Fibroblast of gingiva (primary cell): Measurements from ENCODE around the gene KLK15.
"Not testable (repeated sequence)": the region's sequence is repeated elsewhere in the genome, so short reads cannot be mapped to it uniquely, and the experiment has no call there.

Experiments
- DNase-seq: peaks from one replicate; pipeline ENCODE4 v3.0.0-alpha.2; 2011; ENCODE audit warnings: low read depth

KLK15 gene

DNA sequence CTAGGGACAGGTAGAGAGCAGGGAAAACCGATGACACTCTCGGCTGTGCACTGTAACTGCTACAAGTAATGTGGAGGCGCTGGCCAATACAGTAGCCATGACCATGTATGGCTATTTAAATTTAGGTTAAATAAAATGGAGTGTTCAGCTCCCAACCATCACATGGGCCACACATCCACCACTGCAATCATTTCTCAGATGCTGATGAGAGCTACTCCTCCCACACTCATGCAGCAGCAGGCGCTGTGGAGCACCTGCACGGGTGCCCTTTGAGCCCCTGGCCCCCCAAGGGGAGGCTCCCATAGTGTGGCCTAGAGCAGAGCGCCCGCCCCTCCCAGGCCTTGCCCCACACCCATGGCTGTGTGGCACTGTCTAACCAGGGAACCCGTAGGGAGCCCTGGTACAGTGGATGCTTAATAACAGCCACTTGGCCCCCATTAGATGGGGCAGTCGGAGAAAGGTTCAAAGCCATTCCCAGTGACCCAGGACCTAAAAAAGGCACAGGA lies 37.2 kb downstream of the KLK15 start:
- DNase-seq, result no peak

GRCh38 chr19:50795664-50796073 lies 37.7 kb downstream of the KLK15 start:
- DNase-seq, result no peak

DNA sequence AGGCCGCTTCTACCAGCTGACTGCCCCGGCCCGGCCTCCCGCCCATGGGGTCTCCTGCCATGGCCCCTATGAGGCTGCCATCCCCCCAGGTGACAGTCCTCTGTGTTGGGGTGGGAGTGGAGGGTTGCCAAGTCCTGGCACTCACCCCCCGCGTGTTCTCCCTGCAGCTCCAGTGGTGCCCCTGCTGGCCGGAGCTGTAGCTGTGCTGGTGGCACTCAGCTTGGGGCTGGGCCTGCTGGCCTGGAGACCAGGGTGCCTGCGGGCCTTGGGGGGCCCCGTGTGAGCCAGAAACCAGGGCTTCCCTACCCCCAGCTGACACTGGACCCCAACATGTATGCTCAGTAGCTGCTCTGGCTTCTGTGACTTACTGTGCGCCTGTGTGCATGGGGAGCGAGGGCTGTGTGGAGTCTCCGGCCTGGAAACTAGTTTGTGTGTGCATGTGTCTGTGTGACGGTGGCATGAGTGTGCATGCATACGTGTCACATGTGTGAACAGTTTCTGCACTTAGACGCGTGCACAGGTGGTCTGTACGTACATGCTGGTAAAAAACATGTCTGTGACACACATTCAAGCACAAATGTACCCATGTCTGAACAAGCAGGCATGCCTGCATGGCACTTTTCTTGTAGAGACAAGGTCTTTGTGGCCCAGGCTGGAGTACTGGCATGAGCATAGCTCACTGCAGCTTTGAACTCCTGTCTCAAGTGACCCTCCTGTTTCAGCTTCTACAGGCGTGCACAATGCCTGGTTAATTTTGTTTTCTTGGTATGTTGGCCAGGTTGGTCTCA lies 38.3 kb downstream of the KLK15 start:
- DNase-seq, result no peak

- no peak for DNase-seq
Measured at GRCh38 chr19:50794074-50794875, 39.1 kb downstream of the KLK15 start.

DNA sequence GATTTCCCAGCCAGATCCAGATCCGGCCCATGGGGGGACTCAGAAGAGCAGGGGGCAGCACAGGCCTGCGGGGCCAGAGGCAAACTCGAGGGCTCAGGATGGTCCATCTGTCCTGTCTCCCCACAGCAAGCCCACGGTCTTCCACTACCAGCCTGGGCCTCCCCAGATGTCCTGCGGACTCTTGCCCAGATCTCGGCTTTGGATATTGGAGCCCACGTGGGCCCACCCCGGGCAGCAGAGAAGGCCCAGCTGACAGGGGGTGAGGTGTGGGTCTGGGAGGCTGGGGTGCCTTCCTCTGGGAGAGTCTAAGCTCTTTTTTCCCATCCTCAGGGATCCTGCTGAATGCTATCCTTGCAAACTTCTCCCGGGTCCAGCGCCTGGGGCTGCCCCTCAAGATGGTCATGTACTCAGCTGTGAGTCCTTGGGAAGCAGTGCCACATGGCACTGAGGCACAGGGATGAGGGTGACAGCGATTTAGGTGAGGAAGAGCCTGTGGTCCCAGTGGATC lies 39.8 kb downstream of the KLK15 start:
- DNase-seq, result no peak

DNA sequence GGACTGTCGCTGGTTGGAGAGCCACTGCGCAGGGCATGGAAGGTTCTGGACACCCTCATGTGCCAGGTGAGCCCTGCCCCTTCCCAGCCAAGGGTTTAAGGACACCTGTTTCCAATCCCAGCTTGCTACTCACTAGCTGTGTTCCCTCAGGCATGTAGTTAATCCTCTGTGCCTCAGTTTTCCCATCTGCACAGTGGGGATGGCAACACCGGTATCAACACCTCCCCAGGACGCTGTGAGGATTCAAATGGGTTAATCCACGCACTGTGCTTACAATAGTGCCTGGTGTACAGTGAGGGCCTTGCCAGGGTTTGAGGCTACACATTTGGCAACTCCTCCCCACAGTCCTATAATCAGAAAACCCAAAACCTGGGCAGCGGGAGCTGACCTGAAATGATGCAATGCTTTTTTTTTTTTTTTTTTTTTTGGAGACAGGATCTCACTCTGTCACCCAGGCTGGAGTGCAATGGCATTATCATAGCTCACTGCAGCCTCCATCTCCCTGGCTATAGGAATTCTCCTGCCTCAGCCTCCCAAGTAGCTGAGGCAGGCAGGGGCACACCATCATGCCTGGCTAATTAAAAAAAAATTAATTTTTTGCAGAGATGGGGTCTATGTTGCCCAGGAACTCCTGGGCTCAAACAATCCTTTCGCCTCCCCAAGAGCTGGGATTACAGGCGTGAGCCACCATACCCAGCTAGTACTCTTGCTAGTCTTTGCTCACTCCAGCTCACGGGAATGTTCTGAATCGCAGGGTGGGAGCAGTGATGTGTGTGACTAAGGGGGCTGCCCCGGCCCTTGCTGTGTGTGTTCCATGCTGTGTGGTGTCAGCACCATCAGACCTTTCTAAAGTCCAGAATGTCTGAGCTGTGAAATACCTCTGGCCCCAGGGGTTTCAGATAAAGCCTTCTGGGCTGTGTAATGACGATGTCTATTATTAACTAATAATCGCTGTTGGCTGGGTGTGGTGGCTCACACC lies 40.8 kb downstream of the KLK15 start:
- no peak for DNase-seq

DNA sequence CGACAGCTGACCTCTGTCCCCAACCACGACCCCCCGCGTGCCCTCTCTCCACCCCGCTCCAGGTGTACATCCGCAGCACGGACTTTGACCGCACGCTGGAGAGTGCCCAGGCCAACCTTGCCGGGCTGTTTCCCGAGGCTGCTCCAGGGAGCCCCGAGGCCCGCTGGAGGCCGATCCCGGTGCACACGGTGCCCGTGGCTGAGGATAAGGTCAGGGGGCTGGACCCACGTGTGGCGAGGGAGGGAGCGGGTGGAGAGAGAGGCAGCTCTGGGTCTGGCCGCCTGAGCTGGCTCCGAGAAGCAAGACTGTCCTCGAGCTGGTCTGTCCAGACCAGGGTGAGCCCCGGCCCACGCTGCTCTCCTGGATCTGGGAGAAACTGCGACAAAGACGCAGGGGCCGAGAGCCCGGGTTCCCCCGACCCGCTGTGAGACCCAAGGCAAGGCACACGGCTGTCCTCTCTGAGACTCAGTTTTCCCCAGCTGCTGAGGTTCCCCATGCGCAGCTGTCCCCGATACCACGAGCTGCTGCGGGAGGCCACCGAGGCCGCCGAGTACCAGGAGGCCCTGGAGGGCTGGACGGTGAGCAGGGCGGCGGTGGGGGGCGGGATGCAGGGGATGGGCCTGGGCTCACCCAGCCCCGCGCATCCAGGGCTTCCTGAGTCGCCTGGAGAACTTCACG lies 41.6 kb downstream of the KLK15 start:
- no peak for DNase-seq

DNA sequence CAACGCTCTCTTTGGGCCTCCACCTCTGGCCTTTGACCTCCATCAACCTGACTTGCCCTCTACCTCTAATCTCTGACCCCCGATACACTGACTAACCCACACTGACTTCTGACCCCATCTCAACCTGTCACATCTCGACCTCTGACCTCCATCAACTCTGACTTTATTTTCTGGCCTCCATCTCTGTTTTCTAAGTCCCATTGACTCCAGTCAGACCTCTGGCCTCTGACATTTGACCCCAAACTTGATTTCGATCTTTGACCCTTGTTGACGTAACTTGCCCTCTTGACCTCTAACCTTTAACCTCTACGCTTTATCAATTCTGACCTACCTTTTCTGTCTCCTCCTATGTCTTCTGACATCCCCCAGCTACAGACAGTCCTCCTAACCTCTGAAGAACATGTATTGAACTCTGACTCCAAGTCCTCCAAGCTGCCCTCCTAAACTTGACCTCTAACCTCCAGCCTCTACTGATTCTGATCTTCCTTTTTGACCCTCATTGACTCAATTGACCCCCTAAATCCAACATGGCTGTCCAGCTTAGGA lies 42.4 kb downstream of the KLK15 start:
- no peak for DNase-seq

DNA sequence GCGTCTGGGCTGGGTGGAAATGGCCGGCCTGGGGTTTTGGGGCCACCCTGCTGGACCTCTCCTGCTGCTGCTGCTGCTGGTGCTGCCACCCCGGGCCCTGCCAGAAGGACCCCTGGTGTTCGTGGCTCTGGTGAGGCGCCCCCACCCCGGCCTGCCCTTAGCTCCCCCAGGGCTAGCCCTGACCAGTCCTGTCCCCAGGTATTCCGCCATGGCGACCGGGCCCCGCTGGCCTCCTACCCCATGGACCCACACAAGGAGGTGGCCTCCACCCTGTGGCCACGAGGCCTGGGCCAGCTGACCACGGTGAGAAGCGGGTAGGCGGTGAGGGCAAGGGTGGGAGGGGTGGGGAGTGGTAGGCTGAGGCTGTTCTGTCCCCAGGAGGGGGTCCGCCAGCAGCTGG lies 43.0 kb downstream of the KLK15 start, which contains the start of gene ACP4:
Gene ACP4, plus strand, starts transcription at position 20 of the 400 bp plus-strand sequence. Its CDS starts 0 bp downstream, at position 20.
- DNase-seq, result no peak

- no peak for DNase-seq
Measured at GRCh38 chr19:50785329-50785728, 48.0 kb downstream of the KLK15 start.

- no peak for DNase-seq
Measured at GRCh38 chr19:50784710-50785109, 48.7 kb downstream of the KLK15 start.

DNA sequence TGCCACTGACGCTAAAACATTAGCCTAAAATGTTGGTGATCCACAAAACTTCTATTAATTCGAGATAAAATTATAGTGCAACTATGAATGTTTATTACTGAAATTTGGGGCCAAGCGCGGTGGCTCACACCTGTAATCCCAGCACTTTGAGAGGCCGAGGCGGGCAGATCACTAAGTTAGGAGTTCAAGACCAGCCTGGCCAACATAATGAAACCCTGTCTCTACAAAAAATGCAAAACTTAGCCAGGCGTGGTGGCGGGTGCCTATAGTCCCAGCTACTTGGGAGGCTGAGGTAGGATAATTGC lies 49.6 kb downstream of the KLK15 start:
- not testable (repeated sequence) for DNase-seq

DNA sequence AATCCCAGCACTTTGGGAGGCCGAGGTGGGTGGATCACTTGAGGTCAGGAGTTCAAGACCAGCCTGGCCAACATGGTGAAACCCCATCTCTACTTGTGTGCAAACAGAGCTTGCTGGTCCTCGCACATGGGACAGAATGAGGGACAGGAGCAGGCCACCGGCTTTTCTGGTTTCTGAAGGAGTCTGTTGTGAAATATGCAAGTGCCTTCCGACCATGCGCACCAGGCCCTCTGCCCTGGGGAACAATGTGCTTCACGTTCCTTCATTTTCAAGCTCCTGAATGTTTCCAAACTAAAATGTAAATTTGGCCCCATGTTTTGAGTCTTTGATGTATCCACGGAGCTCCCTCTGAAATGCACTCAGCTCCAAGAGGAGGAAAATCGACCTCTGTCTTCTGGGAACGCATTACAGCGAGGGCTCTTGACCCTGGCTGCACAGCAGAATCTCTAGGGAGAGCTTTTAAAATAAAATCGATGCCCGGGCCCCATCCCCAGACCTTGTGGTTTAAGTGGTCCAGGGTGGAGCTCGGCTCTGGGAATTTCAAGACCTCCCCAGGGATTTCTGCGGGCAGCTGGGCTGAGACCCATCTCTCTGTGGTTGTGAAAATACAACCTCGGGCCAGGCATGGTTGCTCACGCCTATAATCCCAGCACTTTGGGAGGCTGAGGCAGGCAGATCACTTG lies 52.5 kb downstream of the KLK15 start:
- no peak for DNase-seq

- no peak for DNase-seq
Measured at GRCh38 chr19:50779504-50780457, 53.6 kb downstream of the KLK15 start.

GRCh38 chr19:50778906-50779430 lies 54.4 kb downstream of the KLK15 start:
- DNase-seq, result no peak

GRCh38 chr19:50777830-50778303 lies 55.5 kb downstream of the KLK15 start:
- DNase-seq, result no peak

DNA sequence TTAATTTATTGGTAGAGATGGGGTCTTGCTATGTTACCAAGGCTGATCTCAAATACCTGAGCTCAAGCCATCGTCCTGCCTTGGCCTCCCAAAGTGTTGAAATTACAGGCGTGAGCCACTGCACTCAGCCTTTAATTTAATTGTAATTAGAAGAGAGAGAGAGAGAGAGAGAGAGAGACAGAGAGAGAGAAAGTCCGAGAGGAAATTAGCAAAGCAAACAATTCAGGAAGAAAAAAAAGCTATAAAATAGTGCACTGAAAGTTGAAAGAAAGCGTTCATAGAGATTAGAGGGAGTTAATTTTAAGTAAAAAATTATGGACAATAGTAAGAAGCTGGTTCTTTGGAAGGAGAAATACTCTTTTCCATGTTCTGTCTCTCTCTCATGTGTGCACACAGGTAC lies 56.1 kb downstream of the KLK15 start:
- DNase-seq, result no peak

DNA sequence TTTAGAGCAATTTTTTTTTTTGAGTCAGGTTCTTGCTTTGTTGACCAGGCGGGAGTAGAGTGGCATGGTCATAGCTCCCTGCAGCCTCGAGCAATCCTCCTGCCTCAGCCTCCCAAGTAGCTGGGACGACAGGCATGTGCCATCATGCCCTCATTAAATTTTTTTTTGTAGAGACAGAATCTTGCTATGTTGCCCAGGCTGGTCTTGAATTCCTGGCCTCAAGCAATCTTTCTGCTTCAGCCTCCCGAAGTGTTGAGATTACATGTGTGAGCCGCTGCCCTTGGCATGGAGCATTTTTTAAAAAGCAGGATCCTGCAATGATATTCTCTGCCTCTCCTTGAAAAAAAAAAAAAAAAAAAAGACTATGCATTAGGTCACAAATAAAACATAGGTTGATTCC lies 57.2 kb downstream of the KLK15 start:
- DNase-seq, result no peak
